Astrocyte of the spinal cord (primary cell): ENCODE measurements around the gene DNAJB14.

ENCODE experiments used
- DNase-seq: peaks from one replicate; pipeline ENCODE4 v3.0.0; 2011; ENCODE audit warnings: low read depth, low spot score
- H3K4me3 ChIP-seq: 2 replicates; pipeline ENCODE4 v1.5.1; 2011; ENCODE audit warnings: low read depth, mild to moderate bottlenecking, low read length, moderate library complexity
- CTCF ChIP-seq: IDR thresholded peaks from 2 replicates; pipeline ENCODE4 v1.5.1; 2012; ENCODE audit warnings: low read depth, mild to moderate bottlenecking, low read length, inconsistent platforms
- in situ Hi-C: cut with HindIII; loops from 2 replicates; pipeline ENCODE4 v1.10.0; 2017; ENCODE audit warnings: low sequenced_read_pairs

The DNAJB14 gene

GRCh38 chr4:99946356-99947189 lies at the start of gene DNAJB14:
TSS of gene DNAJB14 (minus strand) at chr4:99946618. CDS start at chr4:99946571, 47 bp downstream.
- no peak for TF ChIP-seq CTCF
- in situ Hi-C loops, result no loop called here
- H3K4me3 ChIP-seq, result peak within 1 kb of the TSS; percentile 72
- peak; percentile 76 for DNase-seq

DNA sequence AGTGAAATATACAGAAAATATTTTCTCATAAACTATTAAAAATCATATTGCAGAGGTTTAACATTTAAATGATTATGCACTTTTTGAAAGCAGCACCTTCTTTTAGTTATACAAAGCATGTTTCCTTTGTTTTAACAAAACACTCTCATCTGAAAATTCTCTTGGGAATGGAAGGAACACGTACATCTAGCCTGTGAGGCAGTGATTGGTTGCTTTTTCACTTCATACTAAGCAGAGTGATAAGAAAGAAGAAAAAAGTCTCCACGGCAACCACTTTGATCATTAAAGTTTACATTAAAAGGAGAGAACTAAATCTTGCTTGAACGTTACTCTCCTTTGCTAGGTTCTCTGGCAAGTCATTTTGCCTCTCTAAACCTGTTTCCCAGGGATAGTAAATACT lies 45.3 kb upstream of the DNAJB14 start:
- no peak overlapping the region for H3K4me3 ChIP-seq
- no peak for DNase-seq
- in situ Hi-C loops, result no loop called here
- TF ChIP-seq CTCF, result no peak

DNA sequence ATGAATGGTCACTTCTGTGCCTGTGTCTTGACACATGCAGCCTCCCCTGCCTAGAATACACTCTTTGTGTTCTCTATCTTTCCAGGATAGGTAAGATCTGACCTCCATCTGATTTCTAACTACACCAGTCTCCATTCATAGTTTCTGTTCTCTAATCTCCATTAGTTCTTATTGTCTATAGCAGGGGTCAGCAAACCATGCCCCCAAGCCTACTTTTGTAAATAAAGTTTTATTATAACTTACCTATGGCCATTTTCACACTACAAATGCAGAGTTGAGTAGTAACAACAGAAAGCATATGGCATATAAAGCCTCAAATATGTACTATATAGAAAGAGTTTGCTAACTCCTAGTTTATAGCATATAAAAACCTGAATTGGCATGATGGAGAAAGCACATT lies 41.3 kb upstream of the DNAJB14 start:
- no peak overlapping the region for H3K4me3 ChIP-seq
- TF ChIP-seq CTCF, result no peak
- in situ Hi-C loops, result no loop called here
- no peak for DNase-seq

- no peak for DNase-seq
- no peak overlapping the region for H3K4me3 ChIP-seq
- in situ Hi-C loops, result no loop called here
- TF ChIP-seq CTCF, result no peak
These were observed 40.4 kb upstream of the DNAJB14 start for GRCh38 chr4:99986792-99987191.

GRCh38 chr4:99983289-99983943 lies 37.0 kb upstream of the DNAJB14 start:
- H3K4me3 ChIP-seq, result no peak overlapping the region
- in situ Hi-C loops, result no loop called here
- no peak for DNase-seq
- TF ChIP-seq CTCF, result no peak

GRCh38 chr4:99979872-99980271 lies 33.5 kb upstream of the DNAJB14 start:
- in situ Hi-C loops, result no loop called here
- no peak overlapping the region for H3K4me3 ChIP-seq
- TF ChIP-seq CTCF, result no peak
- DNase-seq, result peak; percentile 14
